Calu3 (cell line): ENCODE measurements around the gene LSM11. TPM values are rescaled to one million over a fixed set of nuclear protein-coding genes. Genes with fewer than 3 reads are reported as not detected.

ENCODE experiments used
- BruUV-seq: library from RNA; stranded (reverse); fragments of 400-500 nt; replicated peaks from 2 replicates; lab custom pipeline; 2021; lab: Mats Ljungman, UMichigan
- CTCF ChIA-PET: fragments of 300-600 bp; sonication (Branson Sonifier 250); formaldehyde crosslinking; loops from one replicate; lab custom pipeline; 2022; ENCODE audit warnings: antibody characterized with exemption; lab: Charles Lee
- DNase-seq: peaks from one replicate; pipeline ENCODE4 v3.0.0; 2022
- H3K27ac Mint-ChIP-seq: one replicate; pipeline ENCODE4 v1.8.0; 2022; ENCODE audit warnings: mixed read lengths; ENCODE audit not compliant: unreplicated experiment
- H3K27me3 Mint-ChIP-seq: one replicate; pipeline ENCODE4 v1.8.0; 2022; ENCODE audit warnings: mixed read lengths; ENCODE audit not compliant: unreplicated experiment
- H3K36me3 Mint-ChIP-seq: one replicate; pipeline ENCODE4 v1.8.0; 2022; ENCODE audit warnings: mild to moderate bottlenecking, moderate library complexity, mixed read lengths; ENCODE audit not compliant: insufficient read depth, unreplicated experiment
- H3K4me1 Mint-ChIP-seq: one replicate; pipeline ENCODE4 v1.8.0; 2022; ENCODE audit warnings: mild to moderate bottlenecking, low read depth, mixed read lengths; ENCODE audit not compliant: unreplicated experiment
- H3K4me3 Mint-ChIP-seq: one replicate; pipeline ENCODE4 v1.8.0; 2022; ENCODE audit warnings: mild to moderate bottlenecking, low read depth, moderate library complexity, mixed read lengths; ENCODE audit not compliant: unreplicated experiment
- H3K9me3 Mint-ChIP-seq: one replicate; pipeline ENCODE4 v1.8.0; 2022; ENCODE audit warnings: low read depth, mixed read lengths; ENCODE audit not compliant: unreplicated experiment
- CTCF ChIP-seq: fragments of 200-600 bp; IDR thresholded peaks from one replicate; pipeline ENCODE4 v1.8.0; 2022; ENCODE audit warnings: antibody characterized with exemption; ENCODE audit not compliant: unreplicated experiment
- intact Hi-C: fragments of 100-400 bp; cut with micrococcal nuclease; formaldehyde crosslinking; loops from one replicate; pipeline ENCODE4 v1.10.0; 2022; ENCODE audit not compliant: unreplicated experiment
- total RNA-seq: library from RNA; stranded (reverse); gene quantifications from 2 replicates; pipeline ENCODE4 v1.2.3, GENCODE V29; 2022

LSM11 gene
- total RNA-seq, 1 experiment from 2014 or later = 4.6 TPM

GRCh38 chr5:157735991-157736390 is 7.5 kb upstream of the LSM11 start:
- Mint-ChIP-seq H3K36me3 (peaks cover 16% of the 10 kb centered on the region), H3K4me1 (peaks cover 9% of the 10 kb centered on the region), H3K4me3 (no peak overlapping the region), H3K27ac (no peak overlapping the region), H3K9me3 (no peaks in the 10 kb centered on the region), H3K27me3 (no peaks in the 10 kb centered on the region)
- intact Hi-C loops = no loop called here
- CTCF ChIA-PET = no interaction called here
- BruUV-seq = no TSS peak
- DNase-seq = no peak
- TF ChIP-seq CTCF = no peak

- Mint-ChIP-seq H3K4me3 (no peak overlapping the region), H3K27me3 (no peaks in the 10 kb centered on the region), H3K27ac (no peak overlapping the region), H3K36me3 (peaks cover 35% of the 10 kb centered on the region), H3K4me1 (peaks cover 15% of the 10 kb centered on the region), H3K9me3 (no peaks in the 10 kb centered on the region)
- intact Hi-C loops = loop anchor here (10.0 kb wide), 1 partner anchor 485 kb away; no protein-coding TSS in a partner anchor
- CTCF ChIA-PET = no interaction called here
- BruUV-seq = no TSS peak
- DNase-seq = no peak
- no peak for TF ChIP-seq CTCF
Observed at GRCh38 chr5:157739388-157740228, 3.9 kb upstream of the LSM11 start.

GRCh38 chr5:157740229-157740610 is 3.3 kb upstream of the LSM11 start:
- CTCF ChIA-PET = no interaction called here
- H3K4me3 Mint-ChIP-seq = no peak overlapping the region
- no peaks in the 10 kb centered on the region for H3K27me3 Mint-ChIP-seq
- peaks cover 21% of the 10 kb centered on the region for H3K4me1 Mint-ChIP-seq
- peaks cover 37% of the 10 kb centered on the region for H3K36me3 Mint-ChIP-seq
- DNase-seq = peak; percentile 43
- no TSS peak for BruUV-seq
- no peak overlapping the region for H3K27ac Mint-ChIP-seq
- intact Hi-C loops = loop anchor here (10.0 kb wide), 1 partner anchor 485 kb away; no protein-coding TSS in a partner anchor
- TF ChIP-seq CTCF = peak; percentile 56
- H3K9me3 Mint-ChIP-seq = no peaks in the 10 kb centered on the region

- intact Hi-C loops = loop anchor here (10.0 kb wide), 1 partner anchor 486 kb away; no protein-coding TSS in a partner anchor
- H3K27ac Mint-ChIP-seq = no peak overlapping the region
Observed at GRCh38 chr5:157741131-157741530, 2.4 kb upstream of the LSM11 start.

More at GRCh38 chr5:157741131-157741530, 2.4 kb upstream of the LSM11 start:
- H3K4me3 Mint-ChIP-seq = no peak overlapping the region
- H3K27me3 Mint-ChIP-seq = no peaks in the 10 kb centered on the region
- H3K9me3 Mint-ChIP-seq = no peaks in the 10 kb centered on the region
- no peak for TF ChIP-seq CTCF
- H3K36me3 Mint-ChIP-seq = peaks cover 37% of the 10 kb centered on the region
- CTCF ChIA-PET = interaction anchor here (0.7 kb wide), 1 partner anchor 1111 kb away, joined by 3 read pairs; no protein-coding TSS in a partner anchor
- DNase-seq = no peak
- H3K4me1 Mint-ChIP-seq = peaks cover 22% of the 10 kb centered on the region
- BruUV-seq = no TSS peak
